Neural cell (in vitro differentiated cells): ENCODE data around the gene ZNF235. TPM values are rescaled to one million over a fixed set of nuclear protein-coding genes. Genes with fewer than 3 reads are reported as not detected.

Source experiments
- H2AFZ ChIP-seq: fragments of 200-600, 300-800 bp; sonication (generic), shearing (Covaris generic); 2 replicates; pipeline ENCODE4 v1.6.0; 2014; ENCODE audit warnings: low read depth, mild to moderate bottlenecking, antibody characterized with exemption, low read length, moderate library complexity
- H3F3A ChIP-seq: fragments of 200-600 bp; shearing (Covaris generic); 2 replicates; pipeline ENCODE4 v1.6.1; 2016; ENCODE audit warnings: mild to moderate bottlenecking, moderate library complexity, mixed read lengths, antibody characterized with exemption, low read length; ENCODE audit not compliant: insufficient read depth, poor library complexity, severe bottlenecking
- H3K27ac ChIP-seq: fragments of 200-600, 300-800 bp; sonication (generic), shearing (Covaris generic); 2 replicates; pipeline ENCODE4 v1.5.1; 2014; ENCODE audit warnings: mild to moderate bottlenecking, low read length, moderate library complexity
- H3K27me3 ChIP-seq: fragments of 300-800, 200-600 bp; sonication (generic), shearing (Covaris generic); 2 replicates; pipeline ENCODE4 v1.6.0; 2014; ENCODE audit warnings: mild to moderate bottlenecking, low read depth, low read length, moderate library complexity; ENCODE audit not compliant: insufficient read depth
- H3K36me3 ChIP-seq: fragments of 300-800, 200-600 bp; sonication (generic), shearing (Covaris generic); 2 replicates; pipeline ENCODE4 v1.5.1; 2014; ENCODE audit warnings: mild to moderate bottlenecking, antibody characterized with exemption, low read length, moderate library complexity; ENCODE audit not compliant: insufficient read depth
- H3K4me2 ChIP-seq: fragments of 300-800, 200-600 bp; sonication (generic), shearing (Covaris generic); 2 replicates; pipeline ENCODE4 v1.6.0; 2014; ENCODE audit warnings: mild to moderate bottlenecking, low read length
- H3K4me3 ChIP-seq: fragments of 300-800, 200-600 bp; sonication (generic), shearing (Covaris generic); 2 replicates; pipeline ENCODE4 v1.5.1; 2014; ENCODE audit warnings: mild to moderate bottlenecking, low read length, moderate library complexity
- H3K79me2 ChIP-seq: fragments of 200-600 bp; shearing (Covaris generic); replicated peaks from 2 replicates; pipeline ENCODE4 v1.6.0; 2014; ENCODE audit warnings: mild to moderate bottlenecking, low read length, moderate library complexity; ENCODE audit not compliant: insufficient read depth
- H3K9ac ChIP-seq: fragments of 300-800, 200-600 bp; sonication (generic), shearing (Covaris generic); 2 replicates; pipeline ENCODE4 v1.6.1; 2016; ENCODE audit warnings: mild to moderate bottlenecking, low read length, mixed read lengths
- H3K9me2 ChIP-seq: fragments of 200-600 bp; shearing (Covaris generic); 2 replicates; pipeline ENCODE4 v1.6.1; 2016; ENCODE audit warnings: mild to moderate bottlenecking, low read length, mixed read lengths; ENCODE audit not compliant: insufficient read depth
- H3K9me3 ChIP-seq: fragments of 200-600, 300-800 bp; sonication (generic), shearing (Covaris generic); 2 replicates; pipeline ENCODE4 v1.6.1; 2016; ENCODE audit warnings: mild to moderate bottlenecking, mixed run types, low read length, moderate library complexity, mixed read lengths
- H4K20me1 ChIP-seq: fragments of 200-600 bp; shearing (Covaris generic); 2 replicates; pipeline ENCODE4 v1.6.1; 2016; ENCODE audit warnings: mild to moderate bottlenecking, mixed run types; ENCODE audit not compliant: insufficient read depth
- EP300 ChIP-seq: fragments of 450-650 bp; conservative IDR thresholded peaks from 2 replicates; pipeline ENCODE4 v1.6.1; 2014; ENCODE audit warnings: antibody characterized with exemption, mild to moderate bottlenecking, moderate library complexity; ENCODE audit not compliant: poor library complexity, severe bottlenecking
- EZH2 ChIP-seq: fragments of 200-600, 300-800 bp; shearing (Covaris generic), sonication (generic); IDR thresholded peaks from 2 replicates; pipeline ENCODE4 v1.6.1; 2014; ENCODE audit warnings: antibody characterized with exemption, low read length, borderline replicate concordance, mild to moderate bottlenecking; ENCODE audit not compliant: insufficient read depth, poor library complexity, severe bottlenecking
- MXI1 ChIP-seq: fragments of 450-650 bp; conservative IDR thresholded peaks from 2 replicates; pipeline ENCODE4 v1.6.1; 2014; ENCODE audit warnings: antibody characterized with exemption, mild to moderate bottlenecking; ENCODE audit not compliant: poor library complexity, severe bottlenecking
- POLR2AphosphoS5 ChIP-seq: IDR thresholded peaks from 2 replicates; pipeline ENCODE4 v1.6.1; 2012
- RAD21 ChIP-seq: fragments of 450-650 bp; conservative IDR thresholded peaks from 2 replicates; pipeline ENCODE4 v1.6.1; 2014; ENCODE audit warnings: antibody characterized with exemption, mild to moderate bottlenecking, moderate library complexity
- SMC3 ChIP-seq: fragments of 450-650 bp; conservative IDR thresholded peaks from 2 replicates; pipeline ENCODE4 v1.6.1; 2014; ENCODE audit warnings: antibody characterized with exemption, mild to moderate bottlenecking, moderate library complexity; ENCODE audit not compliant: poor library complexity
- TAF1 ChIP-seq: IDR thresholded peaks from 2 replicates; pipeline ENCODE4 v1.6.1; 2012; ENCODE audit warnings: low read depth
- polyA plus RNA-seq: library from polyadenylated mRNA; depleted of rRNA; stranded (reverse); fragments of >200 nt; gene quantifications from 2 replicates; pipeline ENCODE4 v1.2.3, GENCODE V29; 2014
- TF ChIP-seq, protein P1 (sequence below): fragments of 450-650 bp; IDR thresholded peaks from 2 replicates; pipeline ENCODE4 v1.5.1; 2014; ENCODE audit warnings: antibody characterized with exemption, mild to moderate bottlenecking, moderate library complexity; ENCODE audit not compliant: poor library complexity, severe bottlenecking
- TF ChIP-seq, protein P2 (sequence below): IDR thresholded peaks from 2 replicates; pipeline ENCODE4 v1.6.1; 2012; ENCODE audit warnings: borderline replicate concordance

Gene ZNF235
- polyA plus RNA-seq, 1 donor from 2014 or later = 12.6 TPM

- no peaks in the 10 kb centered on the region for H3K27me3 ChIP-seq
- no peaks in the 10 kb centered on the region for H3K9me2 ChIP-seq
- peak overlapping the region; percentile 86 for H3K4me3 ChIP-seq
- H3K9ac ChIP-seq = peak overlapping the region; percentile 62
- peaks cover 7% of the 10 kb centered on the region for H3K36me3 ChIP-seq
- H3K27ac ChIP-seq = no peak overlapping the region
- H3K79me2 ChIP-seq = peaks cover 12% of the 10 kb centered on the region
- H3K4me2 ChIP-seq = peak overlapping the region; percentile 98
- H4K20me1 ChIP-seq = no peaks in the 10 kb centered on the region
- peak overlapping the region; percentile 77 for H2AFZ ChIP-seq
- no peak for TF ChIP-seq SMC3
- TF ChIP-seq POLR2AphosphoS5 = no peak
- TF ChIP-seq EZH2 = no peak
- no peak for TF ChIP-seq EP300
- no peak for TF ChIP-seq TAF1
- TF ChIP-seq, protein P1, sequence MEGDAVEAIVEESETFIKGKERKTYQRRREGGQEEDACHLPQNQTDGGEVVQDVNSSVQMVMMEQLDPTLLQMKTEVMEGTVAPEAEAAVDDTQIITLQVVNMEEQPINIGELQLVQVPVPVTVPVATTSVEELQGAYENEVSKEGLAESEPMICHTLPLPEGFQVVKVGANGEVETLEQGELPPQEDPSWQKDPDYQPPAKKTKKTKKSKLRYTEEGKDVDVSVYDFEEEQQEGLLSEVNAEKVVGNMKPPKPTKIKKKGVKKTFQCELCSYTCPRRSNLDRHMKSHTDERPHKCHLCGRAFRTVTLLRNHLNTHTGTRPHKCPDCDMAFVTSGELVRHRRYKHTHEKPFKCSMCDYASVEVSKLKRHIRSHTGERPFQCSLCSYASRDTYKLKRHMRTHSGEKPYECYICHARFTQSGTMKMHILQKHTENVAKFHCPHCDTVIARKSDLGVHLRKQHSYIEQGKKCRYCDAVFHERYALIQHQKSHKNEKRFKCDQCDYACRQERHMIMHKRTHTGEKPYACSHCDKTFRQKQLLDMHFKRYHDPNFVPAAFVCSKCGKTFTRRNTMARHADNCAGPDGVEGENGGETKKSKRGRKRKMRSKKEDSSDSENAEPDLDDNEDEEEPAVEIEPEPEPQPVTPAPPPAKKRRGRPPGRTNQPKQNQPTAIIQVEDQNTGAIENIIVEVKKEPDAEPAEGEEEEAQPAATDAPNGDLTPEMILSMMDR = no peak
- no peak for TF ChIP-seq RAD21
- TF ChIP-seq, protein P2, sequence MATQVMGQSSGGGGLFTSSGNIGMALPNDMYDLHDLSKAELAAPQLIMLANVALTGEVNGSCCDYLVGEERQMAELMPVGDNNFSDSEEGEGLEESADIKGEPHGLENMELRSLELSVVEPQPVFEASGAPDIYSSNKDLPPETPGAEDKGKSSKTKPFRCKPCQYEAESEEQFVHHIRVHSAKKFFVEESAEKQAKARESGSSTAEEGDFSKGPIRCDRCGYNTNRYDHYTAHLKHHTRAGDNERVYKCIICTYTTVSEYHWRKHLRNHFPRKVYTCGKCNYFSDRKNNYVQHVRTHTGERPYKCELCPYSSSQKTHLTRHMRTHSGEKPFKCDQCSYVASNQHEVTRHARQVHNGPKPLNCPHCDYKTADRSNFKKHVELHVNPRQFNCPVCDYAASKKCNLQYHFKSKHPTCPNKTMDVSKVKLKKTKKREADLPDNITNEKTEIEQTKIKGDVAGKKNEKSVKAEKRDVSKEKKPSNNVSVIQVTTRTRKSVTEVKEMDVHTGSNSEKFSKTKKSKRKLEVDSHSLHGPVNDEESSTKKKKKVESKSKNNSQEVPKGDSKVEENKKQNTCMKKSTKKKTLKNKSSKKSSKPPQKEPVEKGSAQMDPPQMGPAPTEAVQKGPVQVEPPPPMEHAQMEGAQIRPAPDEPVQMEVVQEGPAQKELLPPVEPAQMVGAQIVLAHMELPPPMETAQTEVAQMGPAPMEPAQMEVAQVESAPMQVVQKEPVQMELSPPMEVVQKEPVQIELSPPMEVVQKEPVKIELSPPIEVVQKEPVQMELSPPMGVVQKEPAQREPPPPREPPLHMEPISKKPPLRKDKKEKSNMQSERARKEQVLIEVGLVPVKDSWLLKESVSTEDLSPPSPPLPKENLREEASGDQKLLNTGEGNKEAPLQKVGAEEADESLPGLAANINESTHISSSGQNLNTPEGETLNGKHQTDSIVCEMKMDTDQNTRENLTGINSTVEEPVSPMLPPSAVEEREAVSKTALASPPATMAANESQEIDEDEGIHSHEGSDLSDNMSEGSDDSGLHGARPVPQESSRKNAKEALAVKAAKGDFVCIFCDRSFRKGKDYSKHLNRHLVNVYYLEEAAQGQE = no peak
- no peak for TF ChIP-seq MXI1
- H3F3A ChIP-seq = no peaks in the 10 kb centered on the region
- H3K9me3 ChIP-seq = no peaks in the 10 kb centered on the region
Observed at GRCh38 chr19:44303976-44304568, 753 bp downstream of the ZNF235 start.

DNA sequence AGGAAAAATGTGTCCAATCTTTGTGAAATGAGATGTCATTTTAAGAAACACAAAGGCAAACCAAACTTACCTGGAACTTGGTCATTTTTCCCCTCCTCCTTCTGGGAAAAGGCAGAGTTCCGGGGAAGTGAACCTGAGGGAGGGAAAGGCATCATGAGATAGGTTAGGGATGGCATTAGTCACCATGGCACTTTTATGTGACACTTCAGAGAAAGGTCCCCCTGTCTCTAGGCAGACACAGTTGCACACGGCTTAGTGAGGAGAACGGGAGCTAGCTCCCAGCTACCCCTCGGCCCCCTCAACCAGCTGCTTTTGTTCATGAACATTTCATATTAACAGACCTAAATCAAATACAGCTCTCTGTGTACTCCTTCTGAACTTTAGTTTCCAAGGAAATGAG, 1.5 kb downstream of the ZNF235 start:
- TF ChIP-seq EZH2 = no peak
- no peak for TF ChIP-seq EP300
- TF ChIP-seq, protein P2 = no peak
- TF ChIP-seq POLR2AphosphoS5 = no peak
- TF ChIP-seq MXI1 = no peak
- TF ChIP-seq, protein P1 = no peak
- no peak for TF ChIP-seq TAF1
- TF ChIP-seq SMC3 = no peak
- no peak for TF ChIP-seq RAD21
- H2AFZ ChIP-seq = no peak overlapping the region
- H3K9me3 ChIP-seq = no peaks in the 10 kb centered on the region

More for the DNA sequence above, 1.5 kb downstream of the ZNF235 start:
- peaks cover 7% of the 10 kb centered on the region for H3K36me3 ChIP-seq
- H4K20me1 ChIP-seq = no peaks in the 10 kb centered on the region
- H3K27me3 ChIP-seq = no peaks in the 10 kb centered on the region
- H3F3A ChIP-seq = no peaks in the 10 kb centered on the region
- H3K79me2 ChIP-seq = peaks cover 12% of the 10 kb centered on the region
- H3K9ac ChIP-seq = peak overlapping the region; percentile 62
- H3K27ac ChIP-seq = no peak overlapping the region
- peak overlapping the region; percentile 98 for H3K4me2 ChIP-seq
- H3K9me2 ChIP-seq = no peaks in the 10 kb centered on the region
- peak overlapping the region; percentile 86 for H3K4me3 ChIP-seq
